Osteocyte (in vitro differentiated cells): Measurements from ENCODE around the gene RNF225. TPM values are rescaled to one million over a fixed set of nuclear protein-coding genes. Genes with fewer than 3 reads are reported as not detected.

Experiments
- DNase-seq: peaks from one replicate; pipeline ENCODE4 v3.0.0; 2021; ENCODE audit warnings: mixed read lengths; ENCODE audit not compliant: unreplicated experiment; ENCODE audit errors: extremely low spot score
- H3K27ac Mint-ChIP-seq: one replicate; pipeline ENCODE4 v1.8.0; 2021; ENCODE audit warnings: mild to moderate bottlenecking, mixed read lengths; ENCODE audit not compliant: unreplicated experiment
- H3K27me3 Mint-ChIP-seq: one replicate; pipeline ENCODE4 v1.8.0; 2021; ENCODE audit warnings: mixed read lengths; ENCODE audit not compliant: unreplicated experiment
- H3K36me3 Mint-ChIP-seq: one replicate; pipeline ENCODE4 v1.8.0; 2021; ENCODE audit warnings: mixed read lengths; ENCODE audit not compliant: unreplicated experiment
- H3K4me1 Mint-ChIP-seq: one replicate; pipeline ENCODE4 v1.8.0; 2021; ENCODE audit warnings: mixed read lengths; ENCODE audit not compliant: unreplicated experiment
- H3K4me3 Mint-ChIP-seq: one replicate; pipeline ENCODE4 v1.8.0; 2021; ENCODE audit warnings: mild to moderate bottlenecking, moderate library complexity, mixed read lengths; ENCODE audit not compliant: unreplicated experiment
- H3K9me3 Mint-ChIP-seq: one replicate; pipeline ENCODE4 v1.8.0; 2021; ENCODE audit warnings: mixed read lengths; ENCODE audit not compliant: unreplicated experiment
- CTCF ChIP-seq: fragments of 200-600 bp; sonication (generic); IDR thresholded peaks from 2 replicates; pipeline ENCODE4 v1.5.0; 2021; ENCODE audit warnings: antibody characterized with exemption, mild to moderate bottlenecking, moderate library complexity
- total RNA-seq: library from RNA; stranded (reverse); gene quantifications from 2 replicates; pipeline ENCODE4 v1.2.1, GENCODE V29; 2021

Gene RNF225
- total RNA-seq, 1 donor from 2014 or later, result not detected

- no peak for TF ChIP-seq CTCF
- Mint-ChIP-seq H3K36me3 (peaks cover 2% of the 10 kb centered on the region), H3K9me3 (no peaks in the 10 kb centered on the region), H3K4me3 (no peak overlapping the region), H3K27me3 (no peaks in the 10 kb centered on the region), H3K27ac (no peak overlapping the region), H3K4me1 (peaks cover 7% of the 10 kb centered on the region)
- no peak for DNase-seq
Observed at GRCh38 chr19:58356766-58357480, 38.5 kb upstream of the RNF225 start.

- Mint-ChIP-seq H3K36me3 (no peaks in the 10 kb centered on the region), H3K9me3 (no peaks in the 10 kb centered on the region), H3K4me3 (no peak overlapping the region), H3K27ac (no peak overlapping the region), H3K27me3 (no peaks in the 10 kb centered on the region), H3K4me1 (peaks cover 11% of the 10 kb centered on the region)
- no peak for DNase-seq
- no peak for TF ChIP-seq CTCF
Observed at GRCh38 chr19:58357481-58358145, 37.8 kb upstream of the RNF225 start.

- Mint-ChIP-seq H3K27ac (peak overlapping the region; percentile 98), H3K4me1 (peaks cover 15% of the 10 kb centered on the region), H3K4me3 (peak overlapping the region; percentile 93), H3K27me3 (no peaks in the 10 kb centered on the region), H3K36me3 (no peaks in the 10 kb centered on the region), H3K9me3 (no peaks in the 10 kb centered on the region)
- no peak for TF ChIP-seq CTCF
- no peak for DNase-seq
Observed at GRCh38 chr19:58361900-58362271, 33.6 kb upstream of the RNF225 start.

GRCh38 chr19:58362272-58362994, 33.0 kb upstream of the RNF225 start, which contains the start of gene ZNF497:
Gene ZNF497, minus strand, starts transcription at chr19:58362751. Its CDS starts 5,116 bp downstream, at chr19:58357635.
- Mint-ChIP-seq H3K4me1 (peaks cover 15% of the 10 kb centered on the region), H3K9me3 (no peaks in the 10 kb centered on the region), H3K36me3 (no peaks in the 10 kb centered on the region), H3K27me3 (no peaks in the 10 kb centered on the region), H3K27ac (peak within 1 kb of the TSS; percentile 98), H3K4me3 (peak within 1 kb of the TSS; percentile 93)
- peak; percentile 6 for TF ChIP-seq CTCF
- peak; percentile 99 for DNase-seq

- no peak for TF ChIP-seq CTCF
- H3K36me3 Mint-ChIP-seq, result no peaks in the 10 kb centered on the region
- peaks cover 15% of the 10 kb centered on the region for H3K4me1 Mint-ChIP-seq
- H3K4me3 Mint-ChIP-seq, result no peak overlapping the region
- H3K27ac Mint-ChIP-seq, result no peak overlapping the region
- no peak for DNase-seq
- no peaks in the 10 kb centered on the region for H3K27me3 Mint-ChIP-seq
- no peaks in the 10 kb centered on the region for H3K9me3 Mint-ChIP-seq
Observed at GRCh38 chr19:58364146-58364545, 31.3 kb upstream of the RNF225 start.
